HG03432 (cell line): ENCODE measurements around the gene B4GALNT1.
"Not testable (repeated sequence)": the region's sequence is repeated elsewhere in the genome, so short reads cannot be mapped to it uniquely, and the experiment has no call there.

Experiments used
- ATAC-seq: cut with Tn5 transposase; IDR thresholded peaks from one replicate; pipeline ENCODE4 v1.9.1; 2021; ENCODE audit warnings: mild to moderate bottlenecking, moderate library complexity; ENCODE audit not compliant: unreplicated experiment

Gene B4GALNT1

DNA sequence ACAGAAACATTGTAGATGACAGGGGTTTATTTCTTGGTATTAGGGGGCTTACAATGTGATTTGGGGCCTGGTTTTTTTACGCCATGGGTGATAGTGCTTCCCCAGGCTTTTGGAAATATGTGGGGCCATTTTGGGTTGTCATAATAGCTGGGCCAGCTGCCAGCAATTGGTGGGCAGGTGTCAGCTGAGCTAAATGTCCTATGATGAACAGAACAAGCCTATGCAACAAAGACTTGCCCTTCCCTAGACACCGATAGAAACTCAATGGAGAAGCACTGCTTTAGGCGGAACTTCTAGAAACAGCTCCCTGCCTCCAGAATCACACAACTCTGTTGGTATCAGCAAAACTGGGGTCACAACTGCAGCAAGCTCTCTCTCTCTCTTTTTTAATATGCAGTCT is 5.1 kb upstream of the B4GALNT1 start:
- ATAC-seq = no peak

DNA sequence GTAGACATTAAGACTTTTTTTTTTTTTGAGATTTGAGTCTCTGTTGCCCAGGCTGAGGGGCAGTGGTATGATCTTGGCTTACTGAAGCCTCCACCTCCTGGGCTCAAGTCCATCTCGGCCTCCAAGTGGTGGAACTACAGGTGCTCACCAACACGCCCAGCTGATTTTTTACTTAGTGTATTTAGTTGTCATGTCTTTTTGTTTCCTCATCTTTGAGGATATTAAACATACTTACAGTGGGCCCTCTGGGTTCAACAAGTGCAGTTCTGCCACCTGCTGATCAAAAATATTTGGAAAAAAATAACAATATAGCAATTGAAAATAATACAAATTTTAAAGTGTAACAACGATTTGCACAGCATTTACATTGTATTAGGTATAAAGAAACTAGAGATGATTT is 4.4 kb upstream of the B4GALNT1 start:
- ATAC-seq = no peak

DNA sequence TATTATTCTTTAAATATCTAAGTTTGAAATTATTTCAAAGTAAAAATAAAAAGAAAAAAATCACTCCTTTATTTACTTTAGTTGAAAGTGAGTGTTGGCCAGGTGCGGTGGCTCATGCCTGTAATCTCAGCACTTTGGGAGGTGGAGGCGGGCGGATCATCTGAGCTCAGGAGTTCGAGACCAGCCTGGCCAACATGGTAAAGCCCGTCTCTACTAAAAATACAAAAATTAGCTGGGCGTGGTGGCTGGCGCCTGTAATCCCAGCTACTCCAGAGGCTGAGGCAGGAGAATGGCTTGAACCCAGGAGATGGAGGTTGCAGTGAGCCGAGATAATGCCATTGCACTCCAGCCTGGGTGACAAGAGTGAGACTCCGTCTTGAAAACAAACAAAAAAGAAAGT is 3.7 kb upstream of the B4GALNT1 start:
- not testable (repeated sequence) for ATAC-seq

DNA sequence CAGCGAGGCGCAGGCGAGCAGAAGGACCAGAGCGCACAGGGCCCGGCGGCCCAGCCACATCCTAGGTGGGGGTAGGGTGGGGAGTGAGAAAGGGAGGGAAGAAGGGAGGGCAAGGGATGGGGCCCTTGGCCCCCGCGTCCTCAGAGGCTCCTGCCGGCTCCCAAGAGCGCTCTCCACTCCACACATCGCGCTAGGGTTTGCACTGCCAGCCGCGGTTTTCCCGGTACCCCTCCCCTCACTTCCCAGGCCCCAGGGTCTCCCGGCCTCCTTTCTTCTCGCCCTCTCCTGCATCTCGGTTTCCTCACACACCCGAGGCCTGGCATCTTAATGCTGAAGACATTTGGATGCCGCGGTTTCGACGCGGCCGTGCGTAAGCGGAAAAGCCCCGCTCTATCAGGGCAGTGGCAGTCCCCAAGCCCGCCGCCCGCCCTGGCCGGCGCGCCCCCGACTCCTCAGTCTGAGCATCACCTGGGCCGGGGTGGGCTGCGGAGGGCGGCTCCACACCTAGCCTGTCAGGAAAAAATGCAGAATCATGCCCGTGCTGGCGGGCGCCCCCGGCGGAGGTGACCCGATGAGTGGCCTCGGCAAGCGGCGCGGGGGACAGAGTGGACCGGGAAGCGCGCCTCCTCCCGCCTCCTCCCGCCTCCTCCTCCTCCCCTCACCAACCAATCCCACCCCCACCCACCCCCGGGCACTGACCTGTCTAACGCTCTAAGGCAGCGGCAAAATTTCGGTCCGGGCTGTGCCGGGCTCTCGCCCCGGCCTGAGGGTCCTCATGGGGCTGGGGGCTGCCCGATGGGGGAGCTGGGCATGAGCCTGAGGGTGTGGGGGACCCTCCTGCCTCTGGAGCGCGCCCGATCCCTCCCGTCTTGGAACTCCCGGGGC is 686 bp downstream of the B4GALNT1 start:
- peak; percentile 23 for ATAC-seq

DNA sequence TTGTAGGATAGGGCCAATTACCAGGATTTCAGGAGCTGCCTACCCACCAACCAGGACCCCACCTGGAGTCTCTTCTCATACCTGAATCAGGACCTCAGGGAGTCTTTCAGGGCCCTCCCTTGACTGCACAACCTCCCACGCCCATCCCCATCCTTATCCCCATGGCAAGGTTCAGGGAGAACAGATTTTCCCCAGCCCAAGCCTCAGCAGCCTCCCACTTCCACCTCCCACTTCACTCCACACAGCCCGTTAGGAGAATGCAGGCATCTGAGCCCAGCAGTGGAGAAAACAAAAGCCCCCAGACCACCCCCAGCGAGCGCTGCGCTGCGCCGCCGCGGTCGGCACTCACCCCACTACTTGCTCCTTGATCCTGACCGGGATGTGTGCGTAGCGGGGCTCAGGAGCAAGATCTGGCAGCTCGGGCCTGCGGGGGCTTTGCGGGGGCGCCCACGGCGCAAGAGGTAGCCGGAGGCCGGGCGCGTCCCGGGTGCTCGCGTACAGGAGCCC is 1.4 kb downstream of the B4GALNT1 start:
- ATAC-seq = no peak

DNA sequence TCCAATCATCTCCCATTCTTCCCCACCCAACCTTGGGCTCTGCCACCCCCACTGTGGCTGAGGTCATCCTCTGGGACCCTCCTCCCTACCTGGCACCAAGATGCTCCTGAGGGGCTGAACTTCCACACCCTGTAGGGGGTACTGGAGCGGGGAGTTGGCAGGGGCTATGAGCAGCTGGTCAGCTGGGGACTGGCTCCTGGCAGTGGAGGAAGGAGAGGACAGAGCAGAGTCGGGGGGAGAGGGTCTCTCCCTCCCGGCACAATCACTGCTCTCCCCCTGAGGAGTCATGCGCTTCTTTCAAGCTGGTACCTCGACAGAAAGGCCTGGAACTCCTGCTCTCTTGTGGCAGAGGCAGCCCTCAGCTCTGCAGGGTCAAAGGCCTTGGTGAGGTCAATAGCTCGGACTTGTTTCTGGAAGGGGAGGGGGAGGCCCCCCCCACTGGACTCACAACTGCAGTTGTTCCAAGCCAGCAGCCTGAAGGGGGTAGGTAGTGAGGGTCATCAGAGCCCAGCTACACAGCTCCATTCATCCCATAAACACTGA is 2.0 kb downstream of the B4GALNT1 start:
- ATAC-seq = no peak

DNA sequence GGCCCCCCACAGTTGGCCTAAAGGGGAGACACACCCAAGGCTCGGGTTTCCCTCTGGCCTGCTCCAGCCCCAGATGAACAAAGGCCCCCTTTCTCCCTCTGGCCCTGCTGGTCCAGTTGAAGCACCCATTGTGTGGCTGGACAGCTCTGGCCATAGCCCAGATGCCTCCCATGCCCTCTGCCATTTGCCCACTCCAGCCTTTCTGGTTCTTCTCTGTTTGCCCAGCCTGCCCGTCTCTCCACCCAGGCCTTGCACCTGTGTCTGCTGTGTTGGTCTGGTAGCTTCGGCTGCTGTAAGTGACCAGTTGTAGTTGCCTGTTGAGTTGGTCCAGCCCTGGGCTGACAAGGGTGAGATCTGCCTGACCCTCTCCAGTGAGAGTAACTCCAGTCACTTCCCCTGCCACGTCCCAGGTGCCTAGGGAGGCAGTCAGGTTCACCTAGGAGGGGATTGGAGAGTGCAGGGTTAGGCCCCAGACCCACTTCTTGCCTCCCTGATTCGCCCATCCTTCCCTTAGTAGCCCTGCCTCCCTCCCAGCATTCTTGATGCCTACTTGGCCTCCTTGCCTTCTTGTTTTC is 3.0 kb downstream of the B4GALNT1 start:
- ATAC-seq = no peak

DNA sequence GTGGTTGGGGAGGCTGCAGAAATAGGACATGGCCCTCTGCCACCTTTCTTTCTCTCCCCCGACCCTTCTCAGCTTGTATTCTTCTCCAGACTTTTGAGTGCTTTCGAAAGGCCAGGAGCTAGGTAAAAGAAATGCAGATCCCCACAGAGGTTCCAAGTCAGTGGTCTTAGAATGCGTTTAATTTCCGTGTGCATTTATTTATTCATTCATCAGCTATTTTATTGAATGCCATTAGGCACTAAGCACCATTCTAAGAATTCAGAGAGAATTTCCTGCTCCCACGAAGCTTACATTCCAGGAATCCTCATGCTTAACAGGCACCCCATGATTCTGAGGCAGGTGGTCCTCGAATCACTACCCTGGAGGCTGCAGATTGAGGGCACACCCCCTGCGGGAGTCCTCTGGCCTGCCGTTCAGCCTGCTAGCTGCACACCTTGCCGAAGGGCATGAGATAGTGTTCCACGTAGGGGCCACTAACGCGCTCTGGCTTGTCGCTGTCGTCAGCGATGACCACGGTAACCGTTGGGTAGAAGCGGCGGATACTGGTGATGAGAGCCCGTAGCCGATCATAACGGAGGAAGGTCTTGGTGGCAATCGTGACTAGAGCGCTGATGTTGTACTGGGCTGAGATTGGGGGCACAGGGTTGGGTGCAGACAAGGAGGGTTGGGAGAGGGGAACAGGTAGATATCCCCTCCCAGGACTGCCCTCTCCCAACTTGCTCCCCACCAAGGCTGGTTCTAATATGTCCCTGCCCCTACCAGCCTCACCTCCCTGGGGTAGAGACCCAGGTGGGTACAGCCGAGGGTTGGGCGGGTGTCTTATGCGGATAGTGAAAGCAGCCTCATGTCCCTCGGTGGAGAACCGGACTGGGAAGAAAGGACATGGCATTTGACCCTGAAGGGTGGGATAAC is 4.5 kb downstream of the B4GALNT1 start:
- no peak for ATAC-seq

DNA sequence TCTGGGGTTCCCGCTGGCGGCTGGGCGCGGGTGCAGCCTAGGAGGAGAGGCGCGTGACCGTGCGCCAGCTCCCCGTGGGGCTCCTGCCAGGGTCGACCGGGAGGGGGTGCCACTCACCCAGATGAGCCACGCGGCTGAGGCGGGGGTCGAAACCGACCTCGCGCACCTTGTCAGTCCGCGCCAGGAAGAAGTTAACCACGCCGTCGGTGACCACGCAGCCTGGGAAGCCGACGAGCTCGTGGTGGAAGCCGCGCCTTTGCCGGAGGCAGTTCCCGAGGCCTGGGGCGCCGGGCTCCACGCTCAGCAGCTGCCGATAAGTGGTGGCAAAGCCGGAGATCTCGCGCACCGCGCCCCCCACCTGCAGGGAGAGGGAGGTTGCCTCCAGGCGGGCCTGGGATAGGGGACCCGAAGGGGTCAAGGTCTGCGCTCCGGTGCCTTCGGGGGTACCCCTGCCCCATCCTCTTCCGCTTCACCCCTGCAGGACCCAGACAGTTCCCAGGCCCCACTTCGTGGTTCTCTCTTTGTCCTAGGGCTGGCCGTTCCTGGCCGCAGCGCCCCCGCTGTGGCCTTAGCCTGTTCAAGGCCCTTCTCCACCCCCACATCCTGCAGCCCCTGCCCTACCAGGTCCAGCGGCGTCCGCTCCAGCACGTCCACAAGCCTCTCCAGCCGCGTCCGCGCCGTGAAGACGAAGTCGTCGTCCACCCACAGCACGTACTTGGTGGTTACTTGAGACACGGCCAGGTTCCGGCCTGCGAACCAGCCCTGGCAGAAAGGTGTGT is 5.3 kb downstream of the B4GALNT1 start:
- ATAC-seq = no peak

DNA sequence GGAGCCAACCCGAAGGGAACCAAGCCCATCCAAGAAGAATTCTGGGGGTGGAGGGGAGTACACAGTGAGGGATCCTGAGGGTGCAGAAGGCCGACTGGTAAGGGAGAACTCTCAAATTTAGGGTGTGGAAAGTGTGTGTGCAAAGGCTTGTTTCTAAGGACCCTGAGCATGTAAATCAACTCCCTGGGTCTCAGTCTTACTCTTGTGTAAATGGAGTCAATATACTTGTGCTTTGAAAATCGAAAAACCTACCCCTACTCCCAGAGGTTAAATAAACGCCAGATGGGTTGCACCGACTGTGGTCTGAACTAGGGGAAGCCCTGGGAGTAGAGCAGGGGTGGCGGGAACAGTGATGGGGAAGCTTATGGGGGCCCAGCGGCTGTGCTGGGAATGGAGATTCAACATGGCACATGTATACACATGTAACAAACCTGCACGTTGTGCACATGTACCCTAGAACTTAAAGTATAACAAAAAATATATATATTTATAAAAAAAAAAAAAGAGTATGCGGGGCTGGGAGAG is 6.0 kb downstream of the B4GALNT1 start:
- ATAC-seq = no peak

DNA sequence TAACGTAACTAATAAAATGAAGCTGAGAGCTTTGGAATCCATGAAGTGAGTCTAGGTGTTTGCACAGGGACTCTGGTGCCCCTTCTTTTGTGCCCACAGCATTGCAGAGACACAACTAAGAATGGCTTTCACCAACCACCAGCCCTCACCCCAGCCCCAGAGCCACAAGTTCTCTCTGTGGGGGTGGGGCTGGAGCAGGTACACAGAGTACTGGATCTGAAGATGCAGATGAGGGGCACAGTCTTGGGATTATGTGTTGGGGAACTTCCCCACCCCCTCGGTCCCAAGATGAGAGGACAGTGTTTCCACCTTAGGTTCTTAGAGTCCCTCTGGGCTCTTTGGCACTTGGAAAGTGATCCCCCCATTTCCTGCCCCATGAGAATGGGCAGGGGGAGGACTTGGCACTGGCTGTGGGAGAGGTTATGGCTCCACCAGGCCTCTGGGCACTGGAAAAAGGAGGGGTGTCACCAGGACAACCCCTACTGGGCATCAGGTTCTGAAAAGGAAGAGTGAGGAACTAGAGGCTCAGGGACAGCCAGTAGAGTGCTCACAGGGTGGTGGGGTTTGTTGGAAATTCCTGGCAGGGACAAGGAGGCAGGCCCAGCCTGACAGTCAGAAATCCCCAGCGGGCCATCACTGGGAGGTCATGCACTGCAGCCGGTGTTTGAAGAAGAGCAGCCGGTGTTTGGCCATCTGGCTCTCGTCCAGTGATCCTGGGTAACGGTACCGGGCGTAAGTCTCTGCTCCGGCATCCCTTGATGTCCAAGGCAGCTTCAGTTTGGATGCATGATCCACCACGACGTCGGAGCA is 6.7 kb downstream of the B4GALNT1 start:
- no peak for ATAC-seq

DNA sequence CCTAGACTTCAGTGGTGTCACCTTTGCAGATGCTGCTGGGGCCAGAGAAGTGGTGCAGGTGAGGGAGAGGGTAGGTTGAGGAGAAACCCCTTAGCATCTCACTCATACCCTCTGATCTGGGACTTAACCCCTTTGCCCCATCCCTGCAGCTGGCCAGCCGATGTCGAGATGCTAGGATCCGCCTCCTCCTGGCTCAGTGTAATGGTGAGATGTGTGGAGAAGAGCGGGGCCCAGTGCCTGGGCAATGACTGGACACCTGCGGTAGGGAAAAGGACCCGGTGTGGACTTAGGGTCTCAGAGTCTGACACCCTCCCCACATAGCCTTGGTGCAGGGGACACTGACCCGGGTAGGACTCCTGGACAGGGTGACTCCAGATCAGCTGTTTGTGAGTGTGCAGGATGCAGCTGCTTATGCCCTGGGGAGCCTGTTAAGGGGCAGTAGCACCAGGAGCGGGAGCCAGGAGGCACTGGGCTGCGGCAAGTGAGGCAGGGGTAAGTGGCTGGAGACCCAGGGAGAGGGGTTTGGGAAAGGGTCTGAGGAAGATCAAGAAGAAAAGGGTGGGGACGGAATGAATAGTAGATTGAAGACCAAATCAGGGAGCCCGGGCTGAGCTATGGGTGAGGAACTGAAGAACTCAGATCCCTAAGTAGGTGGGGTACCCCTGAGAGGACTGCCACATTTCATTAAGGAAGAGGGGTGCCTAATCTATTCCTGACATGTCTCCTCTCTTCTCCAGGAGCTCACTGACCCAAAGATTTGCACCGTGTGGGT is 7.6 kb downstream of the B4GALNT1 start:
- ATAC-seq = no peak

DNA sequence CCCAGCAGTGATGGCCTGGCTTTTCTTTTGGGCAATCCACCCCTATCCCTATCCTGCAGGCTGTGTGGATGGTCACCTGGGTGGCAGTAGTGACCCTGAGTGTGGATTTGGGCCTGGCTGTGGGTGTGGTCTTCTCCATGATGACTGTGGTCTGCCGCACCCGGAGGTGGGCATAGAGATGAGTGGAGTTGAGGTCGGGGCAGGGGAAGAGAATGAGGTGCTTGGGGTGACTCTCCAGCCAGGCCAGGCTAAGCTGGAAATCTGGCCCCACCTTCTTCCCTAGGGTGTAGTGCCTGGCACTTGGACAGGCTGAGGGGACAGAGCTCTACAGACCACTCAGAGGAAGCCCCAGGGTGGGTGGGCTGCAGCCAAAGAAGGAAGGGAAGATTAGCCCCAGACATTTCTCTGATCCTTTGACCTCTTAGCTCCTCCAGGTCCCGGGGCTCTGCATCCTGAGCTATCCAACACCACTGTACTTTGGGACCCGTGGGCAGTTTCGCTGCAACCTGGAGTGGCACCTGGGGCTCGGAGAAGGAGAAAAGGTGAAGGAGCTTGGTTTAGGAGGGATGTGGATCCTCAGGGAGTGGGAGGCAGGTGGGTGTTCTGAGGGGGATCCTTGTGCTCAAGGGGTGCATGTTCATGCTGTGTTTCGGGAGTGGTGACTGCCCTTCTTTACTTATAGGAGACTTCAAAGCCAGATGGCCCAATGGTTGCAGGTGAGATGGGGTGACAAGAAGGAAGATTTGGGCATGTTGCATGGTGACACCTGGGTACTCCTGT is 8.4 kb downstream of the B4GALNT1 start:
- ATAC-seq = no peak

DNA sequence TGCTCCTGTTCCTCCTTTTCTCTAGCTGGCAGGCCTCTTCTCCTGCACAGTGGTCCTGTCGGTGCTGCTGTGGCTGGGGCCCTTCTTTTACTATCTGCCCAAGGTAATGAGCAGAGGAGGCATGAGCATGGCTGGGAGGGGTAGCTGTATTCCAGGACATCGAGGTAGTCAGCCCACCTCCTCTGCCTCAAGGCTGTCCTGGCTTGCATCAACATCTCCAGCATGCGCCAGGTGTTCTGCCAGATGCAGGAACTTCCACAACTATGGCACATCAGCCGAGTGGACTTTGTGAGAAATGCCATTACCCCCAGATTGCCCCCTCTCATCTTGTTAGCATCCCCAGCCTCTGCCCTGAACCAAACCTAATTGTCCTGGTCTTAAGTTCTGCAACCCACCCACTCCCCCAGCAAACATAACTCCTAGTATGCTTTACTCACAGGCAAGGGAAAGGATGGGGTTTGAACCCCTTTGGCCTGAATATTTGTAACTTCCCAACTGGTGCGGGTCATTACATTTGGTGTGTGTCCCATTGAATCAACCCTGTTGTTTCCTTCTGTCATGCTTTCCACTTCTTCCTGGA is 9.1 kb downstream of the B4GALNT1 start:
- no peak for ATAC-seq

DNA sequence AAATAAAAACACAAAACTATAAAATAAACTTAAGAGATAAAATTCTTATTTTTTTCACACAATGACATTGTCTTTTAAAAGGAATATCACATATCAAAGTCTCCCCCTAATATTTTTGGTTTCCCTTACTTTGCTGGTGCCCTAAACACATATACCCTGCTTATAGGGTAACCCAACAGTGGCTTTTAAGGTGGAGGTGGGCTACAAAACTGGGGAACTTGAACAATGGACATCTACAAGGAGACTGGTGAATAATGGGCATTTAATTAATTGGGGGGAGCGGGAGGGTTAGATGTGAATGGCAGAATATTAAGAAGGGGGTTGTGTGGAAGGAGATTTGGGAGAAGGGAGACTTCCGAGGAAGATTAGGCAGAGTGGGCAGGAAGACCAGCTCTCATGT is 9.6 kb downstream of the B4GALNT1 start:
- ATAC-seq = no peak

DNA sequence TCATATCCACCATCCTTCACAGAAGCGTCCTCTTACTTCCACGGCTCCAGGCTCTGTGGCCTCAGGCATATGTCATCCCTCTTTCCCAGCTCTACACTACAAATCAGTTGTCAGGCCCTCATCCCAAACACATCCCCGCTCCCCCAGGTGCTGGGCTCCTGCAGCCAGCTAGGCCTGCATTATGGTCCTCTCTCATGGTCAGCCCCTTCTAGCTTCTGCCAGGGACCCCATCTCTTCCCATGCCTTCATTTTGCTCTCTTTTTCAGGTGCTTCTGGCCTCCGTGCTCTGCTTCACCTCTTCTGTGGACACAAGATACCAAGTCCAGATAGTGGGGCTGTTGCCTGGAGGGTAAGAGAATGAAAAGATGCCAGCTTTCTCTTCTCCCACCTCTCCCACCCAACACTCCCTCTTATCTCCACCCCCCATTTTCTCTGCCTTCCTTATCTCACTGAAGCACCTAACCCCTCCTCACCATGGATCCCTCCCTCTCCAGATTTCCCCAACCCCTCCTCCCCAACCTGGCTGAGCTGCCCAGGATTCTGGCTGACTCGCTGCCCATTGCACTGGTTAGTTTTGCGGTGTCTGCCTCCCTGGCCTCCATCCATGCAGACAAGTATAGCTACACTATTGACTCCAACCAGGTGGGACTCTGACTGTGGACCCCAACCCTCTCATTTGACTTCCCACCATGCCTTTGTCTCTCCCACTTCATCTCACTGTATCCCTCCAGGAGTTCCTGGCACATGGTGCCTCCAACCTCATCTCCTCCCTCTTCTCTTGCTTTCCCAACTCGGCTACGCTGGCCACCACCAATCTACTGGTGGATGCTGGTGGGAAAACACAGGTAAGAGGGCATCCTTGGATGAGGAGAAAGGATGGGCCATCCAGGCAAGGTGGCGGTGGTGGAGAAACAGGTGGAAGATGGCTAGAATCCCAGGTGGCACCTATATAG is 10.4 kb downstream of the B4GALNT1 start:
- no peak for ATAC-seq
